ENCODE data around the gene TFDP3.

Gene TFDP3

GRCh38 chrX:133250184-133251100 lies 32.3 kb upstream of the TFDP3 start:
- Histone ChIP-seq H3K79me2 (ENCODE audit: control insufficient read depth, insufficient read depth, low read length) (no peaks in the 10 kb centered on the region), H3K27me3 (ENCODE audit: insufficient read depth, low read length, poor library complexity) (no peaks in the 10 kb centered on the region), H3K18ac (ENCODE audit: low read length) (peak overlapping the region; percentile 28), H2AK5ac (ENCODE audit: low read length) (no peak overlapping the region), H3K4me3 (ENCODE audit: low read length) (no peak overlapping the region), H2BK15ac (replicated peaks; ENCODE audit: low read depth) (no peak overlapping the region), H3K79me1 (ENCODE audit: low read length) (no peaks in the 10 kb centered on the region), H3K4me1 (ENCODE audit: control insufficient read depth, low read depth, low read length) (no peaks in the 10 kb centered on the region), H3K9ac (ENCODE audit: low read length) (no peak overlapping the region), H3K56ac (ENCODE audit: low read length) (peak overlapping the region; percentile 25), H4K8ac (ENCODE audit: low read depth, low read length) (no peak overlapping the region), H3K4me2 (ENCODE audit: low read length) (no peak overlapping the region), H4K5ac (ENCODE audit: low read length) (no peak overlapping the region), H3K36me3 (ENCODE audit: control insufficient read depth, insufficient read depth, low read length) (no peaks in the 10 kb centered on the region), H3K4ac (ENCODE audit: low read depth, low read length) (no peak overlapping the region), H2BK120ac (ENCODE audit: low read depth, low read length) (no peak overlapping the region), H2BK5ac (ENCODE audit: low read length) (no peak overlapping the region), H3K23ac (ENCODE audit: low read length) (no peak overlapping the region), H3K27ac (ENCODE audit: low read depth, low read length) (no peak overlapping the region)
- peak; percentile 38 for DNase-seq
- WGBS (ENCODE audit: extremely low coverage, insufficient coverage, low lambda C conversion rate), result no CpG with 5 or more reads among the region's 5 CpGs

GRCh38 chrX:133249266-133250058 lies 31.3 kb upstream of the TFDP3 start:
- Histone ChIP-seq H3K4me1 (ENCODE audit: control insufficient read depth, low read depth, low read length) (no peaks in the 10 kb centered on the region), H3K79me2 (ENCODE audit: control insufficient read depth, insufficient read depth, low read length) (no peaks in the 10 kb centered on the region), H3K4me2 (ENCODE audit: low read length) (no peak overlapping the region), H3K56ac (ENCODE audit: low read length) (no peak overlapping the region), H2AK5ac (ENCODE audit: low read length) (no peak overlapping the region), H3K9ac (ENCODE audit: low read length) (no peak overlapping the region), H3K27ac (ENCODE audit: low read depth, low read length) (no peak overlapping the region), H3K4ac (ENCODE audit: low read depth, low read length) (no peak overlapping the region), H3K23ac (ENCODE audit: low read length) (no peak overlapping the region), H3K27me3 (ENCODE audit: insufficient read depth, low read length, poor library complexity) (no peaks in the 10 kb centered on the region), H3K79me1 (ENCODE audit: low read length) (no peaks in the 10 kb centered on the region), H3K36me3 (ENCODE audit: control insufficient read depth, insufficient read depth, low read length) (no peaks in the 10 kb centered on the region), H2BK120ac (ENCODE audit: low read depth, low read length) (no peak overlapping the region), H3K18ac (ENCODE audit: low read length) (no peak overlapping the region), H2BK5ac (ENCODE audit: low read length) (no peak overlapping the region), H4K5ac (ENCODE audit: low read length) (no peak overlapping the region), H4K8ac (ENCODE audit: low read depth, low read length) (no peak overlapping the region), H2BK15ac (replicated peaks; ENCODE audit: low read depth) (no peak overlapping the region), H3K4me3 (ENCODE audit: low read length) (no peak overlapping the region)
- DNase-seq, result no peak
- no CpG with 5 or more reads among the region's 4 CpGs for WGBS (ENCODE audit: extremely low coverage, insufficient coverage, low lambda C conversion rate)

GRCh38 chrX:133248177-133248576 lies 30.0 kb upstream of the TFDP3 start:
- no peak for DNase-seq
- Histone ChIP-seq H3K9ac (ENCODE audit: low read length) (no peak overlapping the region), H3K4me2 (ENCODE audit: low read length) (no peak overlapping the region), H3K18ac (ENCODE audit: low read length) (no peak overlapping the region), H3K23ac (ENCODE audit: low read length) (no peak overlapping the region), H3K4me3 (ENCODE audit: low read length) (no peak overlapping the region), H2BK15ac (replicated peaks; ENCODE audit: low read depth) (no peak overlapping the region), H3K79me2 (ENCODE audit: control insufficient read depth, insufficient read depth, low read length) (no peaks in the 10 kb centered on the region), H2BK5ac (ENCODE audit: low read length) (no peak overlapping the region), H3K4ac (ENCODE audit: low read depth, low read length) (no peak overlapping the region), H2AK5ac (ENCODE audit: low read length) (no peak overlapping the region), H3K36me3 (ENCODE audit: control insufficient read depth, insufficient read depth, low read length) (no peaks in the 10 kb centered on the region), H2BK120ac (ENCODE audit: low read depth, low read length) (no peak overlapping the region), H3K56ac (ENCODE audit: low read length) (no peak overlapping the region), H4K8ac (ENCODE audit: low read depth, low read length) (no peak overlapping the region), H4K5ac (ENCODE audit: low read length) (no peak overlapping the region), H3K27me3 (ENCODE audit: insufficient read depth, low read length, poor library complexity) (no peaks in the 10 kb centered on the region), H3K4me1 (ENCODE audit: control insufficient read depth, low read depth, low read length) (no peaks in the 10 kb centered on the region), H3K79me1 (ENCODE audit: low read length) (no peaks in the 10 kb centered on the region), H3K27ac (ENCODE audit: low read depth, low read length) (no peak overlapping the region)
- WGBS (ENCODE audit: extremely low coverage, insufficient coverage, low lambda C conversion rate), result no CpG with 5 or more reads among the region's 2 CpGs

DNA sequence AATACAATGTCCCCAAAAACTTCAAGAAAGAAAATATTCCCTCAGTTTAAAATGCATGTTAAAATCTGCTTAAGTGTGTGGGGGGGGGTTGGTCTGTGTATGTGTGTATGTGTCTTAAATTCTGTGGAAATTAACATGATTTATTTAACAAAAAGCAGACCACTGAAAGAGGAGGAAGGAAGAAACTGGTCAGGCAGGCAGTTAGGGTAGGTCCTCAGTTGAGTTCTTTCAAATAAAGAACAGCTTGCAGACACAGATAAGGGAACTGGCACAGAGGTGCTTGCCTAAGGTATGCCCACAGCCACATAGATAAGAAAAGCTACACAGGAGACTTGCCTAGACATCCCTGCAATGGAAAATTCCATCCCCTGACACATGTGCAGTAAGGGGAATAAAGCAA lies 28.8 kb upstream of the TFDP3 start:
- Histone ChIP-seq H3K79me1 (ENCODE audit: low read length) (no peaks in the 10 kb centered on the region), H3K79me2 (ENCODE audit: control insufficient read depth, insufficient read depth, low read length) (no peaks in the 10 kb centered on the region), H3K4me2 (ENCODE audit: low read length) (no peak overlapping the region), H3K23ac (ENCODE audit: low read length) (no peak overlapping the region), H3K27me3 (ENCODE audit: insufficient read depth, low read length, poor library complexity) (no peaks in the 10 kb centered on the region), H3K36me3 (ENCODE audit: control insufficient read depth, insufficient read depth, low read length) (no peaks in the 10 kb centered on the region), H3K27ac (ENCODE audit: low read depth, low read length) (no peak overlapping the region), H4K8ac (ENCODE audit: low read depth, low read length) (no peak overlapping the region), H3K4me1 (ENCODE audit: control insufficient read depth, low read depth, low read length) (no peaks in the 10 kb centered on the region), H4K5ac (ENCODE audit: low read length) (no peak overlapping the region), H3K4me3 (ENCODE audit: low read length) (no peak overlapping the region), H3K56ac (ENCODE audit: low read length) (no peak overlapping the region), H2BK15ac (replicated peaks; ENCODE audit: low read depth) (no peak overlapping the region), H3K4ac (ENCODE audit: low read depth, low read length) (no peak overlapping the region), H3K9ac (ENCODE audit: low read length) (no peak overlapping the region), H2AK5ac (ENCODE audit: low read length) (no peak overlapping the region), H2BK120ac (ENCODE audit: low read depth, low read length) (no peak overlapping the region), H2BK5ac (ENCODE audit: low read length) (no peak overlapping the region), H3K18ac (ENCODE audit: low read length) (no peak overlapping the region)
- no peak for DNase-seq

GRCh38 chrX:133235830-133236229 lies 17.7 kb upstream of the TFDP3 start:
- H2AK5ac ChIP-seq (ENCODE audit: low read length), result no peak overlapping the region
- no peak overlapping the region for H3K4me2 ChIP-seq (ENCODE audit: low read length)
- H2BK120ac ChIP-seq (ENCODE audit: low read depth, low read length), result no peak overlapping the region
- no peaks in the 10 kb centered on the region for H3K36me3 ChIP-seq (ENCODE audit: control insufficient read depth, insufficient read depth, low read length)
- no CpG with 5 or more reads among the region's 3 CpGs for WGBS (ENCODE audit: extremely low coverage, insufficient coverage, low lambda C conversion rate)
- no peaks in the 10 kb centered on the region for H3K79me1 ChIP-seq (ENCODE audit: low read length)
- H2BK15ac ChIP-seq (replicated peaks; ENCODE audit: low read depth), result no peak overlapping the region
- no peak overlapping the region for H2BK5ac ChIP-seq (ENCODE audit: low read length)
- H3K27ac ChIP-seq (ENCODE audit: low read depth, low read length), result no peak overlapping the region
- no peaks in the 10 kb centered on the region for H3K4me1 ChIP-seq (ENCODE audit: control insufficient read depth, low read depth, low read length)
- no peak for DNase-seq
- H3K56ac ChIP-seq (ENCODE audit: low read length), result no peak overlapping the region
- no peaks in the 10 kb centered on the region for H3K79me2 ChIP-seq (ENCODE audit: control insufficient read depth, insufficient read depth, low read length)
- no peak overlapping the region for H3K4me3 ChIP-seq (ENCODE audit: low read length)
- H3K18ac ChIP-seq (ENCODE audit: low read length), result no peak overlapping the region
- H4K8ac ChIP-seq (ENCODE audit: low read depth, low read length), result no peak overlapping the region
- H4K5ac ChIP-seq (ENCODE audit: low read length), result no peak overlapping the region
- H3K23ac ChIP-seq (ENCODE audit: low read length), result no peak overlapping the region
- no peak overlapping the region for H3K9ac ChIP-seq (ENCODE audit: low read length)
- no peak overlapping the region for H3K4ac ChIP-seq (ENCODE audit: low read depth, low read length)
- H3K27me3 ChIP-seq (ENCODE audit: insufficient read depth, low read length, poor library complexity), result no peaks in the 10 kb centered on the region

Data from mesendoderm (in vitro differentiated cells).